GM19324 (cell line): ENCODE results near the gene FRAT1.
A peak's percentile ranks its signal among the peaks of the same experiment; 100 is the strongest.
"Not testable (repeated sequence)": the region's sequence is repeated elsewhere in the genome, so short reads cannot be mapped to it uniquely, and the experiment has no call there.

Experiments used
- ATAC-seq: cut with Tn5 transposase; IDR thresholded peaks from one replicate; pipeline ENCODE4 v1.9.1; 2021; ENCODE audit warnings: mild to moderate bottlenecking, moderate library complexity; ENCODE audit not compliant: unreplicated experiment, low FRiP score

Gene FRAT1, protein sequence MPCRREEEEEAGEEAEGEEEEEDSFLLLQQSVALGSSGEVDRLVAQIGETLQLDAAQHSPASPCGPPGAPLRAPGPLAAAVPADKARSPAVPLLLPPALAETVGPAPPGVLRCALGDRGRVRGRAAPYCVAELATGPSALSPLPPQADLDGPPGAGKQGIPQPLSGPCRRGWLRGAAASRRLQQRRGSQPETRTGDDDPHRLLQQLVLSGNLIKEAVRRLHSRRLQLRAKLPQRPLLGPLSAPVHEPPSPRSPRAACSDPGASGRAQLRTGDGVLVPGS

DNA sequence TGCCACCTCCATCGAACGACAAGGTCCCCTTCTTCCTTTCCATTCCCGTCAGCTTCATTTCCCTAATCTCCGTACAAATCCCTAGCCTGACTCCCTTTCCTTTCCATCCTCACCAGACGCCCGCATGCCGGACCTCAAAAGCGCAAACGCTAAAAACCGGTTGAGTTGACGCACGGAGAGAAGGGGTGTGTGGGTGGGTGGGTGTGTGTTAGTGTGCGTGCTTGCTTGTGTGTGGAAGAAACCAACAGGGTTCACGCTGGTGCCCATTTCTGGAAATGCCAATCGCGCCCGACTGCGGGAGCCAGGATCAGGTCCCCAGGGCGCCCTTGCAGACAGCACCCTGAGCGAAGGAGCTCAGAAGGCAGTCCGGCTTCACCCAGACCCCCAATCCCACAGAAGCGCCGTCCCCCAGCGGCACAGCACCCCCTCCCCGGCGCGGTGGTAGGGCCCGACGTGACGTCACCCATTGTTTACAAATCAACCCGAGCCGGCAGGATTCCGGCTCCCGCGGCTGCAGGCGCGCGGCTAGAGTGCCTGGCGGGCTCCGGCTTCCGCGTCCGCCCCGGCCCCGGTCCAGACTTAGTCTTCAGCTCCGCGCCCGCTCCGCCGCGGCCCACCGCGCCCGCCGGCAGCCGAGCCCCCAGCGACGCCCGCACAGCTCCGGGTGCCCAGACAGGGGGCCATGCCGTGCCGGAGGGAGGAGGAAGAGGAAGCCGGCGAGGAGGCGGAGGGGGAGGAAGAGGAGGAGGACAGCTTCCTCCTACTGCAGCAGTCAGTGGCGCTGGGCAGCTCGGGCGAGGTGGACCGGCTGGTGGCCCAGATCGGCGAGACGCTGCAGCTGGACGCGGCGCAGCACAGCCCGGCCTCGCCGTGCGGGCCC, at the start of gene FRAT1:
FRAT1 (plus strand) TSS at position 500 of the 880 bp plus-strand sequence; CDS start at position 683, 183 bp downstream.
- peak; percentile 83 for ATAC-seq

DNA sequence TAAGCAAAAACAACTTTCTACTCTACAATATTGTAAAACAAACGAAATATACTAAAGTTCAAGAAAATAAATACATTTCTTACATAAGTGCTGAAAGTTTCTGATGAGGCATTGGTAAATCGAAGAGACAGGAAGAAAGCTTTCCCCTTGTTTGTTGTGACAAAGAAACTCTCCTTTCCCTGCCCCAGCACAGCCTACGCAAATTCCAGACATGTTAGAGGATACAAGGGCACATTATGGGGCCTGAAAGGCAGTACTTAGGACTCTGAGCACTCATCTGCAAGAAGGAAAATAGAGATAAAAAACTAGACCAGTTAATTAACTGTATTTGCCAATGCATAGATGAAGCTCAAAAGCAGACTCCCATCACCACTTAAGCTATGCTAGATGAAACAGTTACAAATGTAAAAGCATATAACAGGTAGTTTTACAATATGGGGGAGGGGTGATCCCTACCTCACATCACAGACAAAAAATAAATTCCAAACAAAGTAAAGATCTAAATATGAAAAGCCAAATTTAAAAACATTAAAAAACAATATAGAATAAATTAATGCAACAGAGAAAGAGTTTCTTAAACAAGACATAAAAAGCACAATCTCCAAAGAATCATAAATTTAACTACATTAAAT, 48.4 kb upstream of the FRAT1 start:
- ATAC-seq: no peak

DNA sequence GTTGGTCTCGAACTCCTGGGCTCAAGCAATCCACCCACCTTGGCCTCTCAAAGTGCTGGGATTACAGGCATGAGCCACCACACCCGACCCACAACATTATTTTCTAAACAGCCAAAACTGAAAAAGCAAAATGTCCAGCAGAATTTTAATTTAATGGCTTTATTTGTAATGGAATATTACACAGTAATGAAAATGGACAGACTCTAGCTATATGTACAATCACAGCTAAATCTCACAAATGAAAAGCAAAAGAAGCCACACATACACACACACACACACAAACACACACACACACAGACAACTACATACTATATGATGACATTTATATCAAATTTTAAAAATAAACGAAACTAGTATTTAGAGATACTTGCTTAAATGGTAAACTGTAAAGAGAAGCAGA, 45.4 kb upstream of the FRAT1 start:
- no peak for ATAC-seq

DNA sequence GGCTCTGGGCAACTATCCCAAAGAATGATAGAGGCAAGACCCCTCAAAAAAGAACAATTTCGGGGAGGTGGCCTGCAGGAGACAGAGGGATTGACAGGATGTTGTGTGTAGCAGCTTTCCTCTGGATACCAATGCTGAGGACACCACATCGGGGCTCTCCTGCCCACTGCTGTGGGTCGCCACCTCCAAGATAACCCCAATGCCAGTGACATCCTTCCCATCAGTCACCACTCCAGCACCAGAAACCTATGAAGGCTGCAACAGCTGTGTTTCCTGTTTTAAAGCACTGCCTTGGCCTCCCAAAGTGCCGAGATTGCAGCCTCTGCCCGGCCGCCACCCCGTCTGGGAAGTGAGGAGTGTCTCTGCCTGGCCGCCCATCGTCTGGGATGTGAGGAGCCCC, 44.2 kb upstream of the FRAT1 start:
- ATAC-seq: no peak

DNA sequence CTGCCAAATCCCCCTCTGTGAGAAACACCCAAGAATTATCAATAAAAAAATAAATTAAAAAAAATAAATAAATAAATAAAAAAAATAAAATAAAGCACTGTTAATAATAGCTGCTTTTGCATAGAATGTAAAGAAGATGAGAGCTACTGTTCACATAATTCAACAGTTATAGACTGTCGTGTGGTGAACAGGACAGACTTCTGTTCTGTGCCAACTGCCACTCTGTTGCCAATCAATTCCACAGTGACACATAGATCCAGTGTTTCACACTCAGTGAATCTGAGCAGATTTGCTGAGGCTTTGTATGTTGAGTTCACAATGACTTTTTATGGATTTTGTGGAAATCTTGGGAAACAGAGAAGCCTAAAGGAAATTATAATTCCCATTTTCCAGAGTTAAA, 41.5 kb upstream of the FRAT1 start:
- no peak for ATAC-seq

DNA sequence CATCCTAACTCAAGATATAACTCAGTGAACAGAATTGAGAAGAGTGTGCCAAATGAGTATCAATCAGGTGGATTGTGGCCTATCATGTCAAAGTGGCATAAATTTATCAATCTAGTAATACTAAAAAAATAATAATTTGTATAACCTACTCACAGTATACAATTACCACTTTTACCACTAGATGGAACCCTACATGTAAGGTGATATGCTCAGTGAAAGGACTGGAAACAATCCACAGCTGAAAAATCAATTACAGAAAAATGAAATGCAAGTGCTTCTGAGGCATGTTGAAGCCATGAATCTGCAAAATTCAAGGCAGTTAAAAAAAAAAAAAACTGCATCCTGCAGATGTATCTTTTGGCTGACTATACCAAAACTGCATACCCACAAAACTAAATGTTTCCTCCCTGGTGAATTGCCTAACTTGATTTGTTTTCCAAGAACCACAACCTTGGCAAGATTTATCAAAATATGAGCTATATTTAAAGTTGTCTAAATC, 40.5 kb upstream of the FRAT1 start:
- ATAC-seq: no peak

DNA sequence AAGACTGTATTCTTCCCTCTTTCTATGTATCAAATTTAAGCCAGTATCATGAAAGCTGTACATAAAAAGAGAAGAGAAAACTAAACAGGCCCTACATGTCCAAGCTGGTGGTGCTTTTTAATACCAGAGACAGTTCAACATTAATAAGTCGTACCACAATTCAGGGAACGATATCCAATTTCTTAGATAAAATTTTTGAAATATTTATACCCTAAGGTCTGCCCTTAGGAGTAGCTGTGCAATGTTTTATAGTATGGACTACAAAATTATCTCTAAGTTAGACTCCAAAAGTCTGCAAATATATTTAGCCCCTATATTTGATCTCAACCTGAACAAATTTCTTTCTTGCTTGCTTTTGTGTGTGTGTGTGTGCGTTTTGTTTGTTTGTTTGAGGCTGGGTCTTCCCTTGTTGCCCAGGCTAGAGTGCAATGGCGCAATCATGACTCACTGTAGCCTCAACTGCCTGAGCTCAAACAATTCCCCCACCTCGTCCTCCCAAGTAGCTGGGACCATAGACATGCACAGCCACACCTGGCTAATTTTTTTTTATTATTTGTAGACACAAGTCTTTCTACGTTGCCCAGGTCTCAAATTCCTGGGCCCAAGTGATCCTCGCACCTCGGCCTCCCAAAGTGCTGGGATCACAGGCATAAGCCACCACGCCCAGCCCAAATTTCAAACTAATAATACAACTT, 39.8 kb upstream of the FRAT1 start:
- no peak for ATAC-seq

DNA sequence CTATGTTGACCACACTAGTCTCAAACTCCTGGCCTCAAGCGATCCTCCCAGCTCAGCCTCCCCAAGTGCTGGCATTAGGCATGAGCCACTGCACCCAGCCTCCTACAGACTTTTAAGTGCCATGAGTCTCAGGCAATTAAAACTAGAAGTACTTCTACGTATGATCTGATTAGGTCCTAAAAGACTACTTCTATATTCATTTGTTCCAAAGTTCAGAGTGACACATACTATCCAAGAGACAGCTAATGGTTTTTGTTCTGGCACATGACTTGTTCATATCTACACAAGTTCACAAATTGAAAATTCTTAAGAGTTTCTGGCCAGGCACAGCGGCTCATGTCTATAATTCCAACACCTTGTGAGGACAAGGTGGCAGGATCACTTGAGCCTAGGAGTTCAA, 38.3 kb upstream of the FRAT1 start:
- ATAC-seq: no peak

DNA sequence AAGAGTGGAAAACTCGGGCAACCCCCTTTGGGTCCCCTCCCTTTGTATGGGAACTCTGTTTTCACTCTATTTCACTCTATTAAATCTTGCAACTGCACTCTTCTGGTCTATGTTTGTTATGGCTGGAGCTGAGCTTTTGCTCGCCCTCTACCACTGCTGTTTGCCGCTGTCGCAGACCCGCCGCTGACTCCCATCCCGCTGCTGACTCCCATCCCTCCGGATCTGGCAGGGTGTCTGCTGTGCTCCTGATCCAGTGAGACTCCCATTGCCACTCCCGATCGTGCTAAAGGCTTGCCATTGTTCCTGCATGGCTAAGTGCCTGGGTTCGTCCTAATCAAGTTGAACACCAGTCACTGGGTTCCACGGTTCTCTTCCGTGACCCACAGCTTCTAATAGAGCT, 29.0 kb upstream of the FRAT1 start:
- not testable (repeated sequence) for ATAC-seq

DNA sequence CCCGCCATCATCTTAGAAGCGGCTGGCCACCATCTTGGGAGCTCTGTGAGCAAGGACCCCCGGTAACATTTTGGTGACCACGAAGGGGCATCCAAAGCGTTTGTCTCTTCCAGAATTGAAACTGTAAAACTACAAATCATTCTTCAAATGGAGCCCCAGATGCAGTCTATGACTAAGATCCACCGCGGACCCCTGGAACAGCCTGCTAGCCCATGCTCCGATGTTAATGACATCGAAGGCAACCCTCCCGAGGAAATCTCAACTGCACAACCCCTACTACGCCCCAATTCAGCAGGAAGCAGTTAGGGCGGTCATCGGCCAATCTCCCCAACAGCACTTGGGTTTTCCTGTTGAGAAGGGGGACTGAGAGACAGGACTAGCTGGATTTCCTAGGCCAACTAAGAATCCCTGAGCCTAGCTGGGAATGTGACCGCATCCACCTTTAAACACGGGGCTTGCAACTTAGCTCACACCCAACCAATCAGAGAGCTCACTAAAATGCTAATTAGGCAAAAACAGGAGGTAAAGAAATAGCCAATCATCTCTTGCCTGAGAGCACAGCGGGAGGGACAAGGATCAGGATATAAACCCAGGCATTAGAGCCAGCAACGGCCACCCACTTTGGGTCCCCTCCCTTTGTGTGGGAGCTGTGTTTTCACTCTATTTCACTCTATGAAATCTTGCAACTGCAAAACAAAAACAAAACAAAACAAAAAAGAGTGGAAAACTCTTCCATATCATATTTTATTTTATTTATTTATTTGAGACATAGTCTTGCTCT, 28.3 kb upstream of the FRAT1 start:
- ATAC-seq: not testable (repeated sequence)

DNA sequence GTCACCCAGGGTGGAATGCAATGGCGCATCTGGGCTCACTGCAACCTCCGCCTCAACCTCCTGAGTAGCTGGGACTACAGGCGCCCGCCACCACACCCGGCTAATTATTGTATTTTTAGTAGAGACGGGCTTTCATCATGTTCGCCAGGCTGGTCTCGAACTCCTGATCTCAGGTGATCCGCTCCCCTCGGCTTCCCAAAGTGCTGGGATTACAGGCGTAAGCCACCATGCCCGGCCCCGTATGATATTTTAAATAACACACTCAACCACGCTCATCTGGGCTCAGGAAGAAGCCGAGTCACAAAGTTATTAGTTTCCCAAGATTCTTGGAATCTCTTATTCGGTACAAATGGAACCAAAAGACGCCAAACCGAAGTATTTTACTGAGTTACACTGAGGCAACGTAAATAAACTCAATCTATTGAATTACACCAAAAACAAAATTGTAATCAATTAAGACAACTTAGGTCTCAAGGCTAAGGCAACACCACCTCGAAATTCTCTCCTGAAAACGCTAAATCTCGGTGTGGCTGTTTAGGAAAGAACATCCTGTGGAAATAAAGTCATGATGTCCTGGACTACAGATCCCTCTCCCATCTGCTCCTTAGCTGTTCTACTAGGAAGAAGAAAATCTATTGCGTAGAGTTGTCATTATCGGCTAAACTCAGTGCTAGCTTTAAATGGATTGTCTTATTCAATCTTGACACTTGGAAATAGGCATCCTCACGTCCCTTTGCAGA, 27.5 kb upstream of the FRAT1 start:
- no peak for ATAC-seq

DNA sequence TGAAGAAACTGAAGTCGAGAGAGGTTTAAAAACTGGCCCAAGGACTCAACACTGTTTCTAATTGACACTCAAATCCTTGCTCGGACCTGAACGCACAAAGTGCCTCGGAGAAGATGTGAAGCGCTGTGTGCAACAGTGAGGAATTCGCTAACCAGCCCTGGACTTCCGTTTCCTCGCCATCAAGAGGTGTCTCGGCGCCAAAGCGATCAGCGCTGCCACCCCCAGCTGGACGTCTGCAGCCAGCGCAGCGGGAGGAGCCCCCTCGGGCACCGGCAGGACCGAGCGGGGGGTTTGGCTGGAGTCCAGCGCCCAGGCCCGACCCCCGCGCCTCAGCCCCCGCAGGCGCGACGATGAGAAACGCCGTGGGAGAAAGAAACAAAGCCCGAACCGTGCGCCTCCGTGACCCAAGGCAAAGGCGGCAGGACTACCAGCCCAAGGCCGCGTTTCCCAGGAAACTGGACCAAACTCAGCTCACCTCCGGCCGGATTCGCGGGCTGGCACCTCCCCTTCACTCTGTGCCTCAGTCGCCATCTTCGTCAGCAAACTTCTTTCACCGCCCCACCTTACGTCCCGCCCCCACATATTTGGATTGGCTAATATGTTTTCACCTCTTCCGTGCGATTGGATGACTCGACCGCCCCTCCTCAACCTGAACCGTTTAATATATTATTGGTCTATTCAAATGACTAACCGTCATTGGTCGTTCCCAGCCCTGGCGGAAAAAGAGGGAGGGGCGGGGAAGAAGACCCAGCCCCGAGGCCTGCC, 26.8 kb upstream of the FRAT1 start, which contains the start of gene ARHGAP19:
ARHGAP19 (minus strand) TSS at position 541 of the 765 bp plus-strand sequence; CDS start at position 531, 10 bp downstream.
- ATAC-seq: peak; percentile 94

DNA sequence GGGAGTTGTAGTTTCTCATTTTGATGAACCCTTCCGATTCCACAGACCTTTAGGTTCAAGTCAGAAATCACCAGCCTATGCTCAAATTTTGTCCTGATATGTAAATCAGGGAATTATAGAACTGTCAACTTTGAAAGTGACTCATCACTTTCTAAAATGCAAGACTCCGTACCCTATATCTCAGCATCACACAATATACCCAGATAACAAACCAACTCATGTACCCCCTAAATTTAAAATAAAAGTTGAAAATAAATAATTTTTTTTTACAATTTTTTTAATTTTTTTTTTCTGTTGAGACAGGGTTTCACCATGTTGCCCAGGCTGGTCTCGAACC, 26.2 kb upstream of the FRAT1 start:
- no peak for ATAC-seq

DNA sequence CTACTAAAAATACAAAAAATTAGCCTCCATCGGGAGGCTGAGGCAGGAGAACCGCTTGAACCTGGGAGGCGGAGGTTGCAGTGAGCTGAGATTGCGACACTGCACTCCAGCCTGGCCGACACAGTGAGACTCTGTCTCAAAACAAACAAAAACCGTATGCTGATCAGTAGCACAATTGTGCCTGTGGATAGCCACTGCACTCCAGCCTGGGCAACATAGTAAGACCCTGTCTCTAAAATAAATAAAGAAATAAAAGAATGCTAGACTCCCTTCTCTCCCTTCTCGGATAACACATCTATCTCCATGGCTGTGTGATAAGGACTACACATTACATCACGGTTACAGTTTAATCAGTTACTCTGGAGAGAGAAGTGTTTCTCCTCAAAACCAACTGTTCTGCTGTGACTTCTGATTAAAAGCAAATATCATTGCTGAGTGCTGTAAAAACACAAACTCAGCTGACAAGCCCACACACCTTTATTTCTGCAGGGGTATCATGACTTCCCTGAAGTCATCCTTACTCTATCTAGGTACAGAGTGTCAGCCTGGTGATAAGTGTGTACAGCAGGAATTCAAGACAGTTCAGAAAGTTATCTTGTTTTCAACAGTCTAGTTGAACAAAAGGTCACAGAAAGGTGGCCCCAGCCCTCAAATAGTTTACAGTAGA, 21.4 kb upstream of the FRAT1 start:
- ATAC-seq: no peak

DNA sequence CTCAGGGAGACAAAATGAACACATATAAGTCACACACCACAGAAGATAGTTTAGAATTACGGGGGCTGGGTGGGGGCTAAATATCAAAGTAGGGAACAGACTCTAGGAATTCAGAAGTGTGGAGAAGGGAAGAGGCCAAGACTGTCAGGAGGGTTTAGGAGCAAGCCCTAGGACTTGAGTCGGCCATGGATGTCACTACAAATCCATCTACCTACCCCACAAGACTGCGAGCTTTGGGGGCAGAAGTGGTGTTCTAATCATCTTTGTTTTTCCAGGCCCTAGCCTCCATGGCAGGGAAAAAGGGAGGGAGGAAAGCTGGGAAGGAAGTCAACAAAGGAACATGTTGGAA, 20.9 kb upstream of the FRAT1 start:
- ATAC-seq: no peak

DNA sequence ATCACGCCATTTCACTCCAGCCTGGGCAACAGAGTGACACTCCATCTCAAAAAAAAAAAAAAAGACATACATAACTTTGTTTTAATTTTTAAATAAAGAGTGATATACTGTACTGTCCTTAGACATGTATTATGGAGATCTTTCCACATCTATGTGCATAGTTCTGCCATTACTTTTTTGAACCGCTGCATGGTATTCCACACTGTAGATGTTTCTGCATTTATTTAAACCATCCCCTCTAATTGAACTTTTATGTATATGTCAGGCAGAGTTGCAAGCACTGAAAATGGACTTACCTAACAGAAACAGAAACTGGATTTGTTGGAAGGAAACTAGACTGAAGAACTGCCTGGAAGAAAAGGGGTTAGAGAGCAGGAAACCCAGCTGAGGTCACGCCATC, 18.1 kb upstream of the FRAT1 start:
- no peak for ATAC-seq

DNA sequence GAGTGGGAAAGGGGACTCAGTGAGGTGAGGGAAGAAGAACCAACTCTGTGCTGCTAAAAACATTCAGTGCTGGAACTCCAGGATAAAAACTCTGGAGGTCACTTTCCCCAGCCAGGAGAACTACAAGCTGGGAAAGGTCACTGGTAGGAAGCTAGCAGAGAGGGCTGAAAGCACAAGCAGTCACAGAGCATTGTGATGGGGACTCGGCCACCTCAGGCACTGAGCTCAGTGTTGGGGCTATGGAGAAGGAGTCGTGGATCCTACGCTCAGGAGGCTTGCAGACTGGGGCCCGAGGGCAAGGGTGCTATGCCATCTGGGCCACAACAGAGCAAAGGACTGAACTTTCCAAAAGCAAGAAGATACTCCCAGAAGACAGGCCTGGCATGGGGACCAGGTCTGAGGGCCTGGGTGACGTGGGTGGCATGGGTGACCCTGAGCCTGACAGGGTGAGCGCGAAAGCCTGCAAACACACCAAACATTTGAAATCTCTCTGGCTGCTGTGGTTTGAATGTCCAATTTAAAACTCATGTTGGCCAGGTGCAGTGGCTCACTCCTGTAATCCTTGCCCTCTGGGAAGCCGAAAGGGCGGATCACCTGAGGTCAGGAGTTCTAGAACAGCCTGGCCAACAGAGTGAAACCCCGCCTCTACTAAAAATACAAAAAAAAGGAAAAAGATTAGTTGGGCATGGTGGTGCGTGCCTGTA, 16.8 kb upstream of the FRAT1 start:
- no peak for ATAC-seq
